ENCODE results near the gene CORO1C. TPM values are rescaled to one million over a fixed set of nuclear protein-coding genes. Genes with fewer than 3 reads are reported as not detected.

The CORO1C gene
- polyA plus RNA-seq, 1 experiment, result 596 TPM

- H3K4me3 ChIP-seq (ENCODE audit: low read depth, low read length), result no peak overlapping the region
- no peaks in the 10 kb centered on the region for H3K27me3 ChIP-seq (ENCODE audit: control insufficient read depth, insufficient read depth, low read length)
- ChIA-PET CTCF (interaction anchor here (1.0 to 1.7 kb wide), 2 partner anchors 101 to 131 kb away, joined by 3 read pairs; no protein-coding TSS in a partner anchor), POLR2A (no interaction called here)
- DNase-seq (ENCODE audit: low read depth, low spot score), result no peak
- H3K27ac ChIP-seq (ENCODE audit: low read depth, low read length), result no peak overlapping the region
- TF ChIP-seq CTCF (IDR thresholded peaks at IDR 0.05; ENCODE audit: low read depth, low read length), result no peak
- no peaks in the 10 kb centered on the region for H3K9me3 ChIP-seq (ENCODE audit: control insufficient read depth, insufficient read depth, low read length)
Measured at GRCh38 chr12:108672054-108672453, 59.3 kb downstream of the CORO1C start.

GRCh38 chr12:108671110-108671509 lies 60.2 kb downstream of the CORO1C start:
- no peak for TF ChIP-seq CTCF (IDR thresholded peaks at IDR 0.05; ENCODE audit: low read depth, low read length)
- Histone ChIP-seq H3K4me3 (ENCODE audit: low read depth, low read length) (no peak overlapping the region), H3K9me3 (ENCODE audit: control insufficient read depth, insufficient read depth, low read length) (no peaks in the 10 kb centered on the region), H3K27ac (ENCODE audit: low read depth, low read length) (no peak overlapping the region), H3K27me3 (ENCODE audit: control insufficient read depth, insufficient read depth, low read length) (no peaks in the 10 kb centered on the region)
- POLR2A ChIA-PET, result no interaction called here
- DNase-seq (ENCODE audit: low read depth, low spot score), result no peak
- CTCF ChIA-PET, result interaction anchor here (0.8 kb wide), 1 partner anchor 260 kb away, joined by 6 read pairs; no protein-coding TSS in a partner anchor

GRCh38 chr12:108670066-108670631 lies 61.2 kb downstream of the CORO1C start:
- Histone ChIP-seq H3K27ac (ENCODE audit: low read depth, low read length) (no peak overlapping the region), H3K9me3 (ENCODE audit: control insufficient read depth, insufficient read depth, low read length) (no peaks in the 10 kb centered on the region), H3K27me3 (ENCODE audit: control insufficient read depth, insufficient read depth, low read length) (no peaks in the 10 kb centered on the region), H3K4me3 (ENCODE audit: low read depth, low read length) (no peak overlapping the region)
- POLR2A ChIA-PET, result no interaction called here
- DNase-seq (ENCODE audit: low read depth, low spot score), result no peak
- no peak for TF ChIP-seq CTCF (IDR thresholded peaks at IDR 0.05; ENCODE audit: low read depth, low read length)
- CTCF ChIA-PET, result interaction anchor here (0.8 to 9.3 kb wide), 5 partner anchors 9 to 280 kb away, joined by 3 to 177 read pairs (median 3); no protein-coding TSS in a partner anchor

- CTCF ChIA-PET, result interaction anchor here (0.6 to 9.3 kb wide), 6 partner anchors 8 to 134 kb away, joined by 3 to 177 read pairs (median 3); no protein-coding TSS in a partner anchor
- TF ChIP-seq CTCF (IDR thresholded peaks at IDR 0.05; ENCODE audit: low read depth, low read length), result no peak
- Histone ChIP-seq H3K27me3 (ENCODE audit: control insufficient read depth, insufficient read depth, low read length) (no peaks in the 10 kb centered on the region), H3K4me3 (ENCODE audit: low read depth, low read length) (no peak overlapping the region), H3K9me3 (ENCODE audit: control insufficient read depth, insufficient read depth, low read length) (no peaks in the 10 kb centered on the region), H3K27ac (ENCODE audit: low read depth, low read length) (no peak overlapping the region)
- POLR2A ChIA-PET, result interaction anchor here (1.0 kb wide), 1 partner anchor 22 kb away, joined by 5 read pairs; no protein-coding TSS in a partner anchor
- no peak for DNase-seq (ENCODE audit: low read depth, low spot score)
Measured at GRCh38 chr12:108668542-108668941, 62.8 kb downstream of the CORO1C start.

GRCh38 chr12:108668063-108668462 lies 63.3 kb downstream of the CORO1C start:
- ChIA-PET CTCF (interaction anchor here (0.9 to 9.3 kb wide), 3 partner anchors 9 to 134 kb away, joined by 3 to 177 read pairs (median 7); no protein-coding TSS in a partner anchor), POLR2A (interaction anchor here (1.0 kb wide), 1 partner anchor 22 kb away, joined by 5 read pairs; no protein-coding TSS in a partner anchor)
- H3K4me3 ChIP-seq (ENCODE audit: low read depth, low read length), result no peak overlapping the region

More at GRCh38 chr12:108668063-108668462, 63.3 kb downstream of the CORO1C start:
- DNase-seq (ENCODE audit: low read depth, low spot score), result no peak
- TF ChIP-seq CTCF (IDR thresholded peaks at IDR 0.05; ENCODE audit: low read depth, low read length), result no peak
- Histone ChIP-seq H3K27me3 (ENCODE audit: control insufficient read depth, insufficient read depth, low read length) (no peaks in the 10 kb centered on the region), H3K9me3 (ENCODE audit: control insufficient read depth, insufficient read depth, low read length) (no peaks in the 10 kb centered on the region), H3K27ac (ENCODE audit: low read depth, low read length) (no peak overlapping the region)

Measured in AG04450 (cell line).